ENCODE results near the gene AKAP13. TPM values are rescaled to one million over a fixed set of nuclear protein-coding genes. Genes with fewer than 3 reads are reported as not detected.

AKAP13 gene
- total RNA-seq, 4 donors from 2014 or later = 128 to 460 (median 243) TPM

DNA sequence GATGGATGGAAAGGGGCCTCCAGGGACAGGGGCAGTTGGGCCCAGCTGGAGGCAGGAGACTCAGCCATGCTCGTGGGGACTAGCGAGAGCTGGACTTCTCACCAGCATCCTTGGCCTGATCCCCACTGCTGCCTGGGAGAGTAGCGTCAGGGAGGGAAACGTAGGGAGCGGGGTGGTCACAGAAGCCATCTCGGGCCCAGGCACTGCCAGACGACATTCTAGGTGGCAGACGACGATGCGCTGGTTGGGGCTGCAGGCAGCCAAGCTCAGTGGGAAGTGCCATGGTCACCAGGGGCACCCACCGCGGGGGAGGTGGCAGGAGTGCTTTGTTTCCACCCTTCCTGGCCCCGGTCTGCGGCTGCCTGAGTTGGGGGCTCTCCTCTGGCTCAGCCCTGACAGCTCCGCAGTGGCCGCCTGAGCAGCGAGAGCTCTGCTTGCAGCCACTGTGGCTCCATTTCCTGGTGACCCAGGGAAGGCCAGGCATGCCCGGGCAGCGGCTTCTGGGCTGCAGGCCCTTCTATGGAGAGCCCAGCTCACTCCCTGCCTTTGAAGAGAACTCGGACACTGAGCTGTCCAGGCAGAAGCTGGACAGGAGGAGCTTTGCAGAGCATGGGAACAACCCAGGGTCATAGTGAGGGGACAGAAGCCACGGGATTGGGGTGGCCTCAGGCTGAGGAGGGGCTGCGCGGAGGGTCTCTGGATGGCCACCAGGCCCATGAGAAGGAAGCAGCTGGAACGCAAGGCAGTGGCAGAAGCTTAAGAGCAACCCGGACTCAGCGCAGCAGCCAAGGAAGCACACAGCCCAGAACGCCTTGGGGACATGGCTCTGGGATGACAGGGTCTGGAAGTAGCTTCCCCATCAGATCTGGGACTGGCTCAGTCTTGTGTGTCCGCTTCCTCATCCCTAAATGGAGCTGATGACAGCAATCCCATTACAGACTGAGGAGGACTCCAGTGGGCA lies 383.6 kb downstream of the AKAP13 start:
- DNase-seq = no peak
- H3K27me3 ChIP-seq = no peaks in the 10 kb centered on the region
- H3K9me3 ChIP-seq = no peaks in the 10 kb centered on the region
- H3K4me1 ChIP-seq = no peaks in the 10 kb centered on the region
- H3K27ac ChIP-seq = peak overlapping the region; percentile 4 to 5
- TF ChIP-seq POLR2A (IDR thresholded peaks at IDR 0.05) = no peak
- TF ChIP-seq, protein P1, sequence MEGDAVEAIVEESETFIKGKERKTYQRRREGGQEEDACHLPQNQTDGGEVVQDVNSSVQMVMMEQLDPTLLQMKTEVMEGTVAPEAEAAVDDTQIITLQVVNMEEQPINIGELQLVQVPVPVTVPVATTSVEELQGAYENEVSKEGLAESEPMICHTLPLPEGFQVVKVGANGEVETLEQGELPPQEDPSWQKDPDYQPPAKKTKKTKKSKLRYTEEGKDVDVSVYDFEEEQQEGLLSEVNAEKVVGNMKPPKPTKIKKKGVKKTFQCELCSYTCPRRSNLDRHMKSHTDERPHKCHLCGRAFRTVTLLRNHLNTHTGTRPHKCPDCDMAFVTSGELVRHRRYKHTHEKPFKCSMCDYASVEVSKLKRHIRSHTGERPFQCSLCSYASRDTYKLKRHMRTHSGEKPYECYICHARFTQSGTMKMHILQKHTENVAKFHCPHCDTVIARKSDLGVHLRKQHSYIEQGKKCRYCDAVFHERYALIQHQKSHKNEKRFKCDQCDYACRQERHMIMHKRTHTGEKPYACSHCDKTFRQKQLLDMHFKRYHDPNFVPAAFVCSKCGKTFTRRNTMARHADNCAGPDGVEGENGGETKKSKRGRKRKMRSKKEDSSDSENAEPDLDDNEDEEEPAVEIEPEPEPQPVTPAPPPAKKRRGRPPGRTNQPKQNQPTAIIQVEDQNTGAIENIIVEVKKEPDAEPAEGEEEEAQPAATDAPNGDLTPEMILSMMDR (IDR thresholded peaks at IDR 0.05) = no peak
- no peak overlapping the region for H3K4me3 ChIP-seq
- no peaks in the 10 kb centered on the region for H3K36me3 ChIP-seq
- intact Hi-C loops (cut with DNase I; ENCODE audit: low total_unique reads) = no loop called here

DNA sequence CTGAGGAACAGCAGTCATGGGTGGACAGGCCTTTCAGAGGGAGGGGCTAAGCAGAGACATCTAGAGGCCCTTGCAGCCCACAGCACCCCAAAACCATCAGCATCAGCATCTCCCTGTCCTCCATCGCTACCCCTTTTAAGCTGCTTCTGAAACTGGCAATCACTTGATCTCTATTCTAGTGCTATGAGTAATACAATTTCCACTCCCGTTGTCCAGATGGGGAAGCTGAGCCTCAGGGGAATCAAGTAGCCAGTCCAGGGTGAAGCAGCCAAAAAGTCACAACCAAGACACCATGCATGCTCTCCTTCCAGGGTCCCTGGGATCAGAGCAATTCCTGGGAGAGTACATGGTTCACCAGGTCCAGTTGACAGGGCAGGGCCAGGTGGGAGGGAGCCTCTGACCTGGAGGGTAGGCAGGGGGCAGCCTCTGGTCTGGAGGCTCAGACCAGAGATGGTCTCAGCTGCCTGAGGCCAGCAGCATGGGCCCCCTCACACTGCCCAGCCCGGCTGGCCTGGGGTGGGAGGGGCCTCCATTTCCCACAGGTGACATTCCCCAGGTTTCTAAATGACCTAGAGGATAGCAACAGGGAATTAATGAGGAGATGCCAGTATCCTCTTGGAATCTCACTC lies 384.4 kb downstream of the AKAP13 start:
- H3K27me3 ChIP-seq = no peaks in the 10 kb centered on the region
- no peaks in the 10 kb centered on the region for H3K36me3 ChIP-seq
- H3K27ac ChIP-seq = peak overlapping the region; percentile 4 to 5
- intact Hi-C loops (cut with DNase I; ENCODE audit: low total_unique reads) = no loop called here
- no peak for TF ChIP-seq POLR2A (IDR thresholded peaks at IDR 0.05)
- TF ChIP-seq, protein P1 (IDR thresholded peaks at IDR 0.05) = no peak
- DNase-seq = no peak
- H3K4me1 ChIP-seq = no peaks in the 10 kb centered on the region
- no peaks in the 10 kb centered on the region for H3K9me3 ChIP-seq
- no peak overlapping the region for H3K4me3 ChIP-seq

DNA sequence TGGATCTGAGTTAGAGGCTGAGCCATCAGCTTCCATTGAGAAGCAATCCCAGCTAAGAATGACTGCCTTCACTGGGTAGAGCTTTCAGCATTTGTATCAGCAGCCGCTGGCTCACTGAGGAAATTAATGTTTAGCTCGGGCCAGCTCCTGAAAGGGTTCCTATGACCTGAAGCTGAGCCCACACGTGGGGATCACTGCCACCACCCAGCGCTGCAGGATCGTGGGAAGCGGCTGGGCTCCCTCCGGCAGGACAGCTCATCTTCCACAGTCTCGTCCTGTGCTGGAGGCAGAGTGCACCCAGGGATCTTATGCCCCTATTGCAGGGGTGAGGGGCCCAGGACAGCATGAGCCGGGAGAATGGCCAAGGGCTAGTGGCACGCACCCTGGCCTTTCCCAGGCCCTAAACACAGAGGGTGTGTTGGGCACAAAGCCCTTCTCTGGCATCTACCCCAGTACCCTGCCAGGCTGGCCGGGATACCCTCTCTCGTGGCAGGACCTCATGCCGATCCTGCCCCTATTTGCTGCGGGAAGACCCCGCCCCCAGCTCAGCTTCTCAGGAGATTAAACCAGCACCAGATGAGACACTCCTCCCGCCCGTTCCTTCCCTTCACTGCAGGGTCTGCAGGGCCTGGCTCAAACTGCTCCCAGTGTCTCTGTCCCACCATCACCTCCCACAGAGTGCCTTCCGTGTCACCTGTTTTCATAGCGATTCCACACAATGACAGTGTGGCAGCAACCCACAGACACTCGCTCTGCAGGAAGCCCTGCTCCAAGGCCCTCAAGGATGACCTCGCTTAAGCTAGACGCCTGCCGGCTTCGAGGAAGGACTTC lies 385.8 kb downstream of the AKAP13 start:
- Histone ChIP-seq H3K4me3 (no peak overlapping the region), H3K4me1 (no peaks in the 10 kb centered on the region), H3K36me3 (no peaks in the 10 kb centered on the region), H3K27ac (no peak overlapping the region), H3K9me3 (no peaks in the 10 kb centered on the region), H3K27me3 (no peaks in the 10 kb centered on the region)
- intact Hi-C loops (cut with DNase I; ENCODE audit: low total_unique reads) = no loop called here
- no peak for DNase-seq
- TF ChIP-seq, protein P1 (IDR thresholded peaks at IDR 0.05) = no peak
- no peak for TF ChIP-seq POLR2A (IDR thresholded peaks at IDR 0.05)

DNA sequence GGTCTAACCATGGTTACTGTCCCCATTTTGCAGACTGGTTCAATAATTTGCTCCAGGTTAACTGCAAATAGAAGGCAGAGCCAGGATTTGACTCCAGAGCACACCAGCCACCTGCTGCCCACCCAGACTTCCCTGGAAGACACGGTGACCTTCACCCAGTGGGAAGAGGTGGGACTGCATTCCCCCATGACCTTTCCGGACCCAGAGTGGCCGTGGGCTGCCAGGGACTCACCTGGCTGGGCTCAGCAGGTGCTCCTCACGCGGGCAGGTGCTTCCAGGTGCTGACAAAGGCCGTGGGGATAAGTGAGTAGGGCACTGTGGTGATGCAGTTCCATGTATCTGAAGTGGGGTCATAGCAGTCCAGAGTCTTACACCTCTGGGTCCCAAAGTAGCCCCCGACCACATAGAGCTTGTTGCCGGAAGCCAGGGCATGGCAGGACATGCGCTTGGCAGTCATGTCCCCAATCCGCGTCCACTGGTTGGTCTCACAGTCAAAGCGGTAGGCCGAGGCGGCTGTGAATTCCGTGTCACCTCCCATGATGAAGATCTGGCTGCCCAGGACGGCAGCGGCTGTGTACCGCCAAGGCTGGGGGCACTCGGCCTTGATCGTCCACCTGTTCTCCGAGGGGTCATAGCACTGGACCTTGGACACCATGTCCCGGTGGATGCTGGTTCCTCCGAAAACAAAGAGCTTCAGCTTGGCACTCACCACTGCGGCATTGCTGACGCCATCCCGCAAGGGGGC lies 387.6 kb downstream of the AKAP13 start:
- DNase-seq = no peak
- Histone ChIP-seq H3K27ac (no peak overlapping the region), H3K9me3 (no peaks in the 10 kb centered on the region), H3K36me3 (no peaks in the 10 kb centered on the region), H3K4me3 (no peak overlapping the region), H3K27me3 (no peaks in the 10 kb centered on the region), H3K4me1 (peaks cover 0 to 5% of the 10 kb centered on the region in 2 donors)
- TF ChIP-seq, protein P1 (IDR thresholded peaks at IDR 0.05) = no peak
- TF ChIP-seq POLR2A (IDR thresholded peaks at IDR 0.05) = no peak
- intact Hi-C loops (cut with DNase I; ENCODE audit: low total_unique reads) = no loop called here

All from uterus (tissue), 4 donors.